Natural killer cell treated with Interleukin-12 subunit alpha and Interleukin-12 subunit beta and Interleukin-15 and Interleukin-18, amount 100 ng/mL, for 72 hours (primary cell): ENCODE data around the gene MCC. TPM values are rescaled to one million over a fixed set of nuclear protein-coding genes. Genes with fewer than 3 reads are reported as not detected.

ENCODE experiments used
- ATAC-seq, 2 donors: fragments of 150-1000 bp; cut with Tn5 transposase in 1 of 2; sonication (Bioruptor Pico), chemical (Tn5 transposase) in 1 of 2; 2 replicates each; pipeline ENCODE4 v1.10.0; 2021
- DNase-seq: peaks from one replicate; pipeline ENCODE4 v3.0.0; 2022; ENCODE audit warnings: low spot score
- H3K27ac Mint-ChIP-seq, 2 donors: 1 replicate in 1 of 2; 2 replicates in 1 of 2; pipeline ENCODE4 v1.8.0; 2022; ENCODE audit warnings: mixed read lengths in 2 of 2, mild to moderate bottlenecking in 1 of 2, moderate library complexity in 1 of 2
- H3K27me3 Mint-ChIP-seq, 2 donors: 1 replicate in 1 of 2; 2 replicates in 1 of 2; pipeline ENCODE4 v1.8.0; 2022; ENCODE audit warnings: mixed read lengths in 2 of 2
- H3K36me3 Mint-ChIP-seq: one replicate; pipeline ENCODE4 v1.8.0; 2022; ENCODE audit warnings: mixed read lengths
- H3K4me1 Mint-ChIP-seq, 2 donors: 1 replicate in 1 of 2; 2 replicates in 1 of 2; pipeline ENCODE4 v1.8.0; 2022; ENCODE audit warnings: low read depth in 2 of 2, mixed read lengths in 2 of 2, mild to moderate bottlenecking in 1 of 2
- H3K4me3 Mint-ChIP-seq: one replicate; pipeline ENCODE4 v1.8.0; 2022; ENCODE audit warnings: mixed read lengths
- H3K9me3 Mint-ChIP-seq: 2 replicates; pipeline ENCODE4 v1.8.0; 2022; ENCODE audit warnings: mixed read lengths
- total RNA-seq, 2 donors: library from RNA; stranded (reverse); gene quantifications; one replicate each; pipeline ENCODE4 v1.2.3, GENCODE V29; 2022

The MCC gene
- total RNA-seq, 2 donors from 2014 or later, result 0.45 to 3.8 TPM

DNA sequence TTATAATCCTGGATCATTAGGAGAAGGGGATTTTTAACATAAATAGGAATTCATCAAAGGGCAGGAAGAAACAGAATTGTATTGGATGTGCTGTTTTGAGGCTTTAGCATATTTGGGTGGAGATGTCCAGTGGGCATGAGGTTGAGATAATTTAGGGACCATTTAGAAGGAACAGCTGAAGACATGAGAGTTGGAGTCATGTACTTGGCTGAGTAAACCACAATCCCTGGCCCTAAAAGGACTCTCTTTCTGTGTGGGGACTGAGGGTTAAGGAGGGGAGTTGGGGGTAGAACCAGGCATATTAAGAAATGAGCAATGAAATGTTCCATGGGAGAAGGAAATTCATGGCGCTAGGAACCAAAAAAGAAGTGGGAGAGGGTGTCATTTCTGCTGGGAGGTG lies 450.1 kb downstream of the MCC start:
- H3K4me1 Mint-ChIP-seq, result peaks cover 12 to 13% of the 10 kb centered on the region in 2 donors
- no peaks in the 10 kb centered on the region for H3K36me3 Mint-ChIP-seq
- ATAC-seq (no peak), DNase-seq (no peak)
- H3K9me3 Mint-ChIP-seq, result no peaks in the 10 kb centered on the region
- H3K27ac Mint-ChIP-seq, result no peak overlapping the region
- no peaks in the 10 kb centered on the region for H3K27me3 Mint-ChIP-seq
- no peak overlapping the region for H3K4me3 Mint-ChIP-seq

DNA sequence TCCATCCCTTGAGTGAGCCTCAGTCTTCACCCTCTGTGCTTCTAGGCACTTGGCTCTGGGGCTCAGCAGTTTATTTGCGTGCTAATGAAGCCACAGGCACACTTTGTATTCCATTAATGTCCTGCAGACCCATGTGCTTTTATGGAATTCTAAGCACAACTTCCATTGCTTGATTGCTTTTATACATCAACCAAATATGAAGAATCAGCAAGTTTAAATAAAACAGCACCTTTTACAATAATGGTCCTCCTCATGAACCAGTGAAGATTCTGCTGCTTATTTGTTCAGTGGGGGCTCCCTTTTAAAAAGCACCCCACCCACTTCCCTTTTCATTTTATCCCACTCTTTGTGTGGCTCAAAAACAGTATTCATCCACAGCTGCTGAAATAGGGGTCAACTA lies 451.4 kb downstream of the MCC start:
- H3K4me1 Mint-ChIP-seq, result peaks cover 13 to 18% of the 10 kb centered on the region in 2 donors
- no peak overlapping the region for H3K27ac Mint-ChIP-seq
- H3K4me3 Mint-ChIP-seq, result no peak overlapping the region
- no peaks in the 10 kb centered on the region for H3K36me3 Mint-ChIP-seq
- H3K27me3 Mint-ChIP-seq, result no peaks in the 10 kb centered on the region
- no peaks in the 10 kb centered on the region for H3K9me3 Mint-ChIP-seq
- ATAC-seq (no peak), DNase-seq (no peak)

DNA sequence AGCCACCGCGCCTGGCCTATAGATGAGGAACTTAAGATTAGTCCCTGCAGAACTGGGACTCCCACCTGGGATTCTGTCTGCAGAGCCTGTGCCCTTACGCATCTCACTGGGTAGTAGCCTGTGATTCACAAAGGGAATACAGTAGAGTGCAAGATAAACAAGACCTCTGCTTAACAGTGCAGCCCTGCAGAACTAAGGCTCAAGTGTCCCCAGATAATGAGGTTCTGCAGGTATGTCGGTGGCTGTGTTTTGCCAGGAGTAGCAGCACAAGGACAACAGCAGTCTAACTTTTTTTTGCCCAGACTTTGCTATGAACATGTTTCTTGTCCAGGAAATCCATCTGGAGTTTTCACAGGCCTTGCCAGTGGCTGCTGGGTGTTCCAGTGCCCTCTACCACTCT lies 451.9 kb downstream of the MCC start:
- no peaks in the 10 kb centered on the region for H3K36me3 Mint-ChIP-seq
- H3K27ac Mint-ChIP-seq, result no peak overlapping the region
- no peak overlapping the region for H3K4me3 Mint-ChIP-seq
- ATAC-seq (no peak), DNase-seq (no peak)
- peaks cover 13 to 18% of the 10 kb centered on the region in 2 donors for H3K4me1 Mint-ChIP-seq
- no peaks in the 10 kb centered on the region for H3K9me3 Mint-ChIP-seq
- no peaks in the 10 kb centered on the region for H3K27me3 Mint-ChIP-seq

DNA sequence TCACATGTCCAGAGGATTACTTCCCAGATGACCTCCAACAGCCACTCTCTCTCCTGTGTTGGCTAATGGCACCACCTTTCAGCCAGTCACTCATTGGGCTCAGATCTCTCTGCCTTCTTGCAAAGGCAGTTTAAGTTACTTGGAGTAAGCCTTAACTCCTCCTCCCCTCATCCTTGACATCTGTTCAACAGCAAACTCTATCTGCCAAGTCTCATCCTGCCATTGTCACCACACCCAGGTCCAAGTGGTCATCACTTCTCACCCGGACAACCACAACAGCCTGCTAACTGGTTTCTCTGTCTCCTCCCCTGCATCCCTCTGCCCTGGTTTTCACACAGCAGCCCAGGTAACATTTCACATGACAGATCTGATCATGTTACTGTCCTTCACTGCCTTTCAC lies 453.2 kb downstream of the MCC start:
- peak in 1 of 2 donors; percentile 37 for ATAC-seq
- no peaks in the 10 kb centered on the region for H3K9me3 Mint-ChIP-seq
- H3K4me3 Mint-ChIP-seq, result no peak overlapping the region
- peaks cover 13 to 18% of the 10 kb centered on the region in 2 donors for H3K4me1 Mint-ChIP-seq
- no peaks in the 10 kb centered on the region for H3K36me3 Mint-ChIP-seq
- H3K27me3 Mint-ChIP-seq, result no peaks in the 10 kb centered on the region
- peak overlapping the region in 1 of 2 donors; percentile 5 for H3K27ac Mint-ChIP-seq
- DNase-seq, result no peak

DNA sequence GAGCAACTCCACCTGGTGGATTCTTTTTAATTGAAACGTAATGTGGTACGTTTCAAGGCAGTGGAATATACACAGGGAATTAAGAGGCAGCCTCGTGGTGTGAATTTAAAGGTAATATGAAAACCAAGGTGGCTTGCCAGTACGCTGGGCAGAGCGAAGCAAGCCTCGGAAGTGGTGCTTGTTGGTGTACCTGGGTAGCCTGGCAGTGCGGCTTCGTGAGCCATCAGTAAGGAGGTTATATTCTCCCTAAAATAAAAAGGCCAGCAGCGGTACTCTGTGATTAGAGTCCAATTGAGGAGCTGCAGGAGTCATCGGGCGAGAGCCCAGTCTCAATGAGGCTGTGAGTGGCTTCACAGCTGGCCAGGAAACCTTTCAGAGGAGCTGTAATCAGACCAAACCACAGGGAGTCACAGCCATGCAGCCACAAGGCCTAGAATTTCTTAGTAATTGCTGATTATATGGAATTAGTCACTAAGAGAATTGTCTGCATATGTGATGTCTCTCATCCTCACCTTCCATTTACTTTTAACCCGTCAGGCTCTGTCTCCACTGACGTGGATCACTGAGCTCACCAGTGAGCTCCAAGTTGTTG lies 454.0 kb downstream of the MCC start:
- no peaks in the 10 kb centered on the region for H3K9me3 Mint-ChIP-seq
- no peaks in the 10 kb centered on the region for H3K27me3 Mint-ChIP-seq
- H3K4me1 Mint-ChIP-seq, result peaks cover 13 to 18% of the 10 kb centered on the region in 2 donors
- H3K27ac Mint-ChIP-seq, result no peak overlapping the region
- no peak for ATAC-seq
- no peaks in the 10 kb centered on the region for H3K36me3 Mint-ChIP-seq
- DNase-seq, result no peak
- no peak overlapping the region for H3K4me3 Mint-ChIP-seq

DNA sequence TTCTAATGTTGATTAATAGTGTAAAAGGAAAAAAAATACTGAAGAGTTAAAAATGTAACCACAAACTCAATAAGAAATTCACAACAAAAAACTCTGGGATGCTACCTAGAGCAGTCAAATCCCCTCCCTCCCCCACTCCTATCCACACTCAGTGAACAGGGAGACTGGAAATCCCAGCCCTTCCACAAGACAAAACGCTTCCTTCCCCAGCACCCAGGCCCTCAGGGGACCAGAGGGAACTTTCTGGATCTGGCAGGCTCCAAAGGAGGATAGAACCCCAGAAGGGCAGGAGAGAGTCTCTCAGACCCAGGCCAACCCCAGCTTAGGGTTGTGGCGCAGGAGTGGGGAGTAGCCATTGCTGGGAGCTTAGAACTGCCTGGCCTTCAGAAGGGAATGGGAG lies 456.7 kb downstream of the MCC start:
- no peak for DNase-seq
- H3K4me1 Mint-ChIP-seq, result peaks cover 13 to 18% of the 10 kb centered on the region in 2 donors
- H3K27ac Mint-ChIP-seq, result no peak overlapping the region
- H3K27me3 Mint-ChIP-seq, result no peaks in the 10 kb centered on the region
- no peak overlapping the region for H3K4me3 Mint-ChIP-seq
- no peak for ATAC-seq
- peaks cover 4% of the 10 kb centered on the region for H3K36me3 Mint-ChIP-seq
- no peaks in the 10 kb centered on the region for H3K9me3 Mint-ChIP-seq

DNA sequence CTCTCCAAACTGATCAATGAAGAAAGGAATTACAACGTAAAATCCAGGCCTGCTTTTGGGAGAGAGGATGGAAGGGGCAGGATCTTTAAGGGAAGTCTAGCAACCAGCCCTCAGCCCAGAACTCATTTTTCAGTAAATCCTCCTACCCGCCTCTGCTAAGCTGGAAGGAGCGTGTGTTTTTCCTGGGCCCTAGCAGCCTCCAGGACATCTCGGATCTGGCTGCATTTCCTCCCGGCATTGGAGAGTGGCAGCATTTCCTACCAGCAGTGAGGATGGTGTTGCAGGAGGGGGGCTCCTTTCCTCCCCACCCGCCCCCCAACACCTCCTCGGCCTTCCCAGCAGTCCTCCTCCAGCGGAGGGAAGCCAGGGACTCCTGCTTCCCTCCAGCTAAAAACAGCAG lies 457.1 kb downstream of the MCC start:
- H3K9me3 Mint-ChIP-seq, result no peaks in the 10 kb centered on the region
- ATAC-seq, result no peak
- no peak for DNase-seq
- H3K27ac Mint-ChIP-seq, result no peak overlapping the region
- H3K36me3 Mint-ChIP-seq, result peaks cover 6% of the 10 kb centered on the region
- peaks cover 13 to 18% of the 10 kb centered on the region in 2 donors for H3K4me1 Mint-ChIP-seq
- H3K4me3 Mint-ChIP-seq, result no peak overlapping the region
- no peaks in the 10 kb centered on the region for H3K27me3 Mint-ChIP-seq

DNA sequence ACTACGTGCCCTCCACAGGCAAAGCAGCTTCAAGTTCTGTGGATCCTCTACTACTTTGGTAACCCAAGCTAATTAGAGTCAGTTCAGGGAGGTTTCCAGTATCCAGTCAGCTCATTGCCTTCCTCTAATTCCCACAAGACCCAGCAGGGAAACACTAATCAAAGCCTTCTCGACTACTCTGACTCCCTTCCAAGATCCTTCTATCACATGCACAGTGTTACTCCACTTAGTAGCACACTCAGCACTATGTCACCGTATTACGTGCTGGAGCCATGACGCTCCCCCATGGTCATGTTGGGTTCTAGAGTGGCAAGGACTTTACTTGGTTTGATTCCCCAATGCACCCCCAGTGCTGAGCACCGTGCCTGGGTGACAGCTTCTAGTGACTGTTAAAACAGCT lies 458.6 kb downstream of the MCC start:
- peaks cover 6% of the 10 kb centered on the region for H3K36me3 Mint-ChIP-seq
- H3K9me3 Mint-ChIP-seq, result no peaks in the 10 kb centered on the region
- no peak overlapping the region for H3K4me3 Mint-ChIP-seq
- peaks cover 1 to 6% of the 10 kb centered on the region in 2 donors for H3K4me1 Mint-ChIP-seq
- DNase-seq (no peak), ATAC-seq (no peak)
- H3K27me3 Mint-ChIP-seq, result no peaks in the 10 kb centered on the region
- no peak overlapping the region for H3K27ac Mint-ChIP-seq

DNA sequence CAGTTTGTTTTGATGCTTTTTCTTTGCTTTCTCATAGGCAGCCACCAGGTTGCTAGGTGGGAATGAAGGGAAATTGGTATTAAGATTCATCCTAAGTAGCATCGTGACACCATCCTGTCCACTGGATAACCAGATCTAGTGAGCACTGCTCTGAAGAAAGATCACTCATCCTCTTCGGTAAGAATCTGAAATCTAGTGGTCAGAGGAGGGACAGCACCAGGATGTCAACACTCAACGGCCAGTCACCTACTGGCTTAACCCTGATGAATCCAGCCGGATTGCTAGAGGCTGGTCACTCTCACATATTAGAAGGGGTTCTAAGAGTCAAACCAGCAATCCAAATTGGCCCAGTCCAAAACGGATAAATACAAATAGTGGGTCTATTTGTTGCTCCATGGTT lies 460.8 kb downstream of the MCC start:
- Mint-ChIP-seq H3K27me3 (no peaks in the 10 kb centered on the region), H3K4me3 (no peak overlapping the region), H3K9me3 (no peaks in the 10 kb centered on the region), H3K27ac (no peak overlapping the region), H3K36me3 (peaks cover 6% of the 10 kb centered on the region), H3K4me1 (peaks cover 10 to 11% of the 10 kb centered on the region in 2 donors)
- DNase-seq (no peak), ATAC-seq (no peak)

DNA sequence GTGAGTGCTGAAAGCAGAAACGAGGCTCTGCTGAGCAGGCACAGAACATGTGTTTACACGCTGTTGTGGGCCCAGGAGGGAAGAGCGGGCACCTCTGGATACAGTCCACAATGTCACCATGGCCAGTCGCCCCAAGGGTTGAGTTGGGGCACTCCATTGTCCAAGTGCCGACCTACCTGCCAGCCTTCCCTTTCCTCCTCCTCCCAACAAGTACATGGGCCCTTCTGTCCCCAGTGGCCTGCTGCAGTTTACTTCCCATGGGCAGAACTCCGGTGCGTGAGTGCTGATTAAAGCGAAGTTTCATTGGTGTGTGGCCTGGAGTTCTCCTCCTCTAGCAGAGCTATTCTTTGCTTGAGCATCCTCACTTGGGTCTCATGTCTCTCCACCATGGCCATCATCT lies 461.2 kb downstream of the MCC start:
- no peak overlapping the region for H3K27ac Mint-ChIP-seq

DNA sequence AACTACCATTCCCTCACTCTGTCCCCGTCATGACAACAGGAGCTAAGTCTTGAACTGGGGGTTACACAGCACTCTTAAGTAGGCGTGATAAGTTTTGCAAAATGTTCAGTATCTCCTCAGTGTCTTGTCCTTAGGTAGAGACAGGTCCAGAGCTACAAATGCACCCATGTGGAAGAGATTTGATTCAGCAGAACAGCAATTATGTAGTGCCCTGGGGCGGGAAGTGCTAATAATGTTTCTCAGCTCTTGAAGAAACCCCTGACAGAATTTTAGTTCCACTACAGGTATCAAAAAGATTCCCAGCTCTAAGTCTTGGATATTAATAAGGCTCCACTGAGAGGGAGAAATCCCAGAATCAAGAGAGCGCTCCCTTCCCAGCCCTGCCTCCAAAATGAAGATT lies 462.0 kb downstream of the MCC start:
- Mint-ChIP-seq H3K27me3 (no peaks in the 10 kb centered on the region), H3K9me3 (no peaks in the 10 kb centered on the region), H3K27ac (no peak overlapping the region), H3K4me1 (peaks cover 16 to 24% of the 10 kb centered on the region in 2 donors), H3K4me3 (no peak overlapping the region), H3K36me3 (peaks cover 6% of the 10 kb centered on the region)
- ATAC-seq (no peak), DNase-seq (no peak)

More for the DNA sequence above, 461.2 kb downstream of the MCC start:
- H3K4me1 Mint-ChIP-seq, result peaks cover 13 to 16% of the 10 kb centered on the region in 2 donors
- H3K4me3 Mint-ChIP-seq, result no peak overlapping the region
- H3K36me3 Mint-ChIP-seq, result peaks cover 6% of the 10 kb centered on the region
- DNase-seq (no peak), ATAC-seq (no peak)
- H3K9me3 Mint-ChIP-seq, result no peaks in the 10 kb centered on the region
- no peaks in the 10 kb centered on the region for H3K27me3 Mint-ChIP-seq

DNA sequence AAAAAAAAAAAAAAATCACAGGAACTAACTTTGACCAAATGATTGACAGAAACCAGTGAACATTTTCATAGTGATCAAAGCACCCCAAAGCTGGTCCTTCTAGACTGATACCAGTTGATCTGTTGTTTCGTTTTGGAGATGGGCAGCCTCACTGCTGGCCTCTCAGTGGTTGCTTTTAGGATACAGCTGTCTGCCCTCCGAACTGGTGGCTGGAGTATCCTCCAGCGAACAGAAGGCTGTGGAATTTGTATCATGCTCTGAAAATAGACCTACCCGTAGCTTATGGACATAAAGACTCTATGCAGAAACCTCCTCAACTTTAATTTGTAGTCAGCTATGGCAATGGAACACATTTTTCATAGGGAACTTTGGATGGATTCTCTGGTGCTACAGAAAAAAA lies 462.7 kb downstream of the MCC start:
- Mint-ChIP-seq H3K4me1 (peaks cover 16 to 24% of the 10 kb centered on the region in 2 donors), H3K27ac (no peak overlapping the region), H3K9me3 (no peaks in the 10 kb centered on the region), H3K36me3 (peaks cover 6% of the 10 kb centered on the region), H3K27me3 (no peaks in the 10 kb centered on the region), H3K4me3 (no peak overlapping the region)
- no peak for ATAC-seq
- no peak for DNase-seq

DNA sequence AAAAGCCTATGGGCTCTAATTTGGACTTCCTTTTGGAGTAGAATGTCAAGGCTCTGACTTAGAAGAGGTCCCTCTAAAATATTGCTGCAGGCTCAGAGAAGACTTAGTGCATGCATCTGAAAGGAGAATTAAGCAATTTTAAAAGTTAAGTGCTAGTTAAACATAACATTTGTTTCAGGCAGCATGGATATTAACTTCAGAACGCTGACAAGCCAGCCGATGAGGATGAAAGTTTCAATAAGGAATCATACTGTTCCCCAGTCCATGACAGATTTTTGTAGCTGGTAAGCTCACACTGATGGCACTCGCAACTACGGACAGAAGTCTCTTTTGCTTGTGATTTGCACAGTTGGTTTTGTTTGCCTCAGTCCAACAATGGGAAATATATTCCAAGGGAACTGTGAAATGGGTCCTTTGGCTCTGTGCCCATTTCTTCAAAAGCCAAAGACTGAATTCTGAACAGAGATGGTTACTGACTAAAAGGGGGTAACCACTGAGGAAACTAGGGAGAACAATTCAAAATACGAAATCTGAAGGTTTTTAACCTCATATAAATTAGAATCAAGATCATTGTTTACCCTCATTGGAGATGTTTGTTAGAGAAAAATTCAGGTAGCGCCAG lies 464.1 kb downstream of the MCC start:
- Mint-ChIP-seq H3K27me3 (no peaks in the 10 kb centered on the region), H3K4me1 (peaks cover 16 to 24% of the 10 kb centered on the region in 2 donors), H3K9me3 (no peaks in the 10 kb centered on the region), H3K4me3 (no peak overlapping the region), H3K36me3 (peaks cover 6% of the 10 kb centered on the region), H3K27ac (peak overlapping the region; percentile 29 to 75)
- DNase-seq, result no peak
- ATAC-seq, result no peak

DNA sequence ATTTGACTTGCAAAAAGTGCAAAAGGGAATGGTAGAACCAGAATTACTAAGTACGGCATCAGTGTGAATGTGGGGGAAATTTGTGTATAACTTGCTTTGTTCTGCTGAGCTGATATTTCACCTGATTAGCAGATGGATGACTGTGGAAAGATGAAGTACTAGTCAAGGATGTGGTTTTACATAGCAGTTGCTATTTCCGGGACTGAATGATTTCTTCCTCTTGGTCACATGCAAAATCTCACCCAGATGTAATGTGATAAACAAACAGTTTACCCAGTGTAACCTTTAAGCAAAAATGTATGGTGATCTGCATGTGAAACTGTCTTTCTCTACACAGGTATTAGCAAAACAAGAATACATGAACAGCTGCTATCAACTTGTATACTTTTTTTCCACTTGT lies 465.6 kb downstream of the MCC start:
- H3K36me3 Mint-ChIP-seq, result peaks cover 6% of the 10 kb centered on the region
- peak; percentile 76 to 90 for ATAC-seq
- H3K27ac Mint-ChIP-seq, result peak overlapping the region; percentile 59 to 75
- peak overlapping the region; percentile 55 for H3K4me3 Mint-ChIP-seq
- DNase-seq, result no peak
- H3K9me3 Mint-ChIP-seq, result no peaks in the 10 kb centered on the region
- peaks cover 23 to 29% of the 10 kb centered on the region in 2 donors for H3K4me1 Mint-ChIP-seq
- H3K27me3 Mint-ChIP-seq, result no peaks in the 10 kb centered on the region
